Tongue (tissue), 2 donors: ENCODE measurements around the gene EEA1. TPM values are rescaled to one million over a fixed set of nuclear protein-coding genes. Genes with fewer than 3 reads are reported as not detected.
"Not testable (repeated sequence)": the region's sequence is repeated elsewhere in the genome, so short reads cannot be mapped to it uniquely, and the experiment has no call there.

Experiments
- DNase-seq: peaks from one replicate; pipeline ENCODE4 v3.0.0-alpha.2; 2015
- total RNA-seq: library from RNA; depleted of rRNA; stranded (reverse); fragments of >200 nt; gene quantifications from one replicate; pipeline ENCODE4 v1.2.3, GENCODE V29; 2014

EEA1 gene
- total RNA-seq = 43.8 TPM

- DNase-seq = peak; percentile 98
Measured at GRCh38 chr12:92928962-92929915, at the start of gene EEA1. EEA1 (minus strand) TSS chr12:92929295; CDS start chr12:92929066, 229 bp downstream.

GRCh38 chr12:92978607-92979006 lies 49.5 kb upstream of the EEA1 start:
- DNase-seq = no peak

- DNase-seq = peak; percentile 25
Measured at GRCh38 chr12:92977326-92977725, 48.2 kb upstream of the EEA1 start.

DNA sequence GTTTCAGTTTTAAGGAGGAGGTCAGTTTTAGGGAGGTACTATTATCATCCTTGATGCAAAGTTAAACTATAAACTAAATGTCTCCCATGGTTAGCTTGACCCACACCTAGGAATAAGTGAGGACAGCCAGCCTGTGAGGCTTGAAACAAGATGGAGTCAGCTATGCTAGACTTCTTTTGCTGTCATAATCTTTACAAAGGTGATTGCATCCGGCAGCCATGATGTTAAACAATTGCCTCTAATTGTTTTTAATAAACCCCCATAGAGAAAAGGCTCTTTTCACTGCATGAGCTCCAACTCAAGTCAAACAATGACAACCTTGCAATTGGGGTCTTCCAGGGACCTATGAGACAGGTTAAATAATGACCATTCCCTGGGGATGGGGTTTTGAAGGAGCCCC lies 45.7 kb upstream of the EEA1 start:
- DNase-seq = no peak

GRCh38 chr12:92973614-92974013 lies 44.5 kb upstream of the EEA1 start:
- no peak for DNase-seq

- DNase-seq = peak; percentile 58
Measured at GRCh38 chr12:92971859-92972524, 42.9 kb upstream of the EEA1 start.

GRCh38 chr12:92968176-92968813 lies 39.2 kb upstream of the EEA1 start:
- DNase-seq = no peak

GRCh38 chr12:92964378-92964777 lies 35.3 kb upstream of the EEA1 start:
- DNase-seq = not testable (repeated sequence)

DNA sequence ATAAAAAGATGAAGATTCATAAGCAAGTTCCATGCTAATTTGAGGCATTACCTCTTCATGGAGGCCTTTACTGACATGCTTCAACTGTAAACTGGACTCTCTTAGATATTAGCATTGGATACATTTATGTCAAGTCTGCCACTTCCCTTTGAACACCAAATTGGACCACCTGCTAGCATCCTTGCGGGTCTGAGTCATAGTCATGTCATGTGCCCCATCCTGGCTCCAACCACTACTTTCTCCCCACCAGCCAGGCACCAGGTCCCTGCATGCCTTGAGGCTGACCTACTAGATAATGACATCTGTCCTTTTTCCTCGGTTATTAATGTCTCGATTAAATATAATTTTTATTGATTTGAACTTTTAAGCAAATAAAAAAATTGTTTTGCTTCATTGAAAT lies 32.9 kb upstream of the EEA1 start:
- no peak for DNase-seq

DNA sequence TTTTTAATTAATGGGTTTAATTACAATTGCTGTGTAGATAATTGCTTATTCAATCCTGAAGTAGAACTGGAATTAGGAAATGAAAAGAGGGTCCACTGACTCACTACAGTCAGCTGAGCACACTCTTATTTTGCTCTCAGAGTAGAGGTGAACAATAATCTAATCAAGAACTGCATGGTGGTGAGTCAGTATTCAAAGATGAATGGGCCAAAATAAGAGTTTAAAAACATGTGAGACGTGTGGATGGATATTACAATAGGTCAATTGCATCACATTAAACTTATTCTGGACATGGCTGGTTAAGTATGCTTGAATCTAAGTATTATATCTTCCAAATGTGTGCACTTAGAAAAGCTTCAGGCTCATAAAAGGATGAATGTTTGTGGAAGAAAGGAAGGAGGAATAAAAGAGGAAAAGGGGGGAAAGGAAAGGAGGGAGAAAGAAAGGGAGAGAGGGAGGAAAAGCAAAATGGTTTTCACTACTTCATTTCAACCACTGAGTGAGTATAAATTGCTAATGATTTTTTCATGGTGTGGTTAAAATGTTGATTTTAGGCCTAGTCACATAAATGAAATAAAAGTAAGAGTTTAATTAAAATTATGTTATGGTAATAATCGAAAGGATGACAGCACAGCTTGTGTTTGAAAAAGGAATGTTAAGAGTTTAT lies 27.0 kb upstream of the EEA1 start:
- no peak for DNase-seq

- no peak for DNase-seq
Measured at GRCh38 chr12:92953747-92954146, 24.7 kb upstream of the EEA1 start.

DNA sequence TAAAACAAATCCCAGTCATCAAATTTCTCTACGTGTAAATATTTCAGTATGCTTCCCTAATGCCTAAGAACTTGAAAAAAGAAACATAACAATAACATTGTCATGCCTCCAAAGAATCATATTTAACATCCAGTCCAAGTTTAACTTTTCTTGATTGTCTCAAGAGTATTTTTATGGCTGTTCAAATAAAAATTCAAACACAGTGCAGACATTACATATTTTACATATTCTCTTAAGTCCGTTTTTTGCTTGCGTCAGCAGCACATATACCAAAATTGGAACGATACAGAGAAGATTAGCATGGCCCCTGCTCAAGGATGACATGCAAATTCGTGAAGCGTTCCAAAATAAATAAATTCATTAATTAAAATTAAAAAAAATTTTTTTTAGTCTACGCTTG lies 23.3 kb upstream of the EEA1 start:
- DNase-seq = peak; percentile 52

DNA sequence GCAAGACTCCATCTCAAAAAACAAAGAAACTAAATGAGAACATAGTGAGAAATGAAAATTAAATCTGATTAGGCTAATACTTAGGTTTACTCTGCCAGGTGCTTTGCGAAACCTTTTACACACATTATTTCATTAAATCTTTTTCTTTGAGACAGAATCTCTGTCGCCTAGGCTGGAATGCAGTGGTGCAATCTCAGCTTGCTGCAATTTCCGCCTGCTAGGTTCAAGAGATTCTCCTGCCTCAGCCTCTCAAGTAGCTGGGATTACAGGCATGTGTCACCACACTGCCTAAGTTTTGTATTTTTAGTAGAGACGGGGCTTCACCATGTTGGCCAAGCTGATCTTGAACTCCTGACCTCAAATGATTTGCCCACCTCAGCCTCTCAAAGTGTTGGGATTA lies 21.9 kb upstream of the EEA1 start:
- DNase-seq = no peak

DNA sequence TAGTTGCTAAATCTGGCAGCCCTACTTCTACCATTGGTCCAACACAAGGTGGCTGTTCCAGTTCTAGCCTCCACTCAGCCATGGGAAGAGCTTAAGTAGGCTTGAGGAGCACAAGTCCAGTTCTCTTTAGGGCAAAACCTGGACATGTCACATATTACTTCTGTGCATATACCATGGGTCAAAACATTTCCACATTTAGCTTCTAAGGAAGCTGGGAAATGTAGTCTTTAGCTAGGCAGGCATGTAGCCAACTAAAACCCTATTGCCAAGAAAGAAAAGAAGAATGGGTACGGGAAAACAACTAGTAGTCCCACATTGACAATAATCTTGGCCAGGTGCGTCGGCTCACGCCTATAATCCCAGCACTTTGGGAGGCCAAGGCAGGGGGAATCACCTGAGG lies 20.9 kb upstream of the EEA1 start:
- DNase-seq = no peak

GRCh38 chr12:92949466-92949865 lies 20.4 kb upstream of the EEA1 start:
- no peak for DNase-seq

- DNase-seq = no peak
Measured at GRCh38 chr12:92947589-92948215, 18.6 kb upstream of the EEA1 start.

DNA sequence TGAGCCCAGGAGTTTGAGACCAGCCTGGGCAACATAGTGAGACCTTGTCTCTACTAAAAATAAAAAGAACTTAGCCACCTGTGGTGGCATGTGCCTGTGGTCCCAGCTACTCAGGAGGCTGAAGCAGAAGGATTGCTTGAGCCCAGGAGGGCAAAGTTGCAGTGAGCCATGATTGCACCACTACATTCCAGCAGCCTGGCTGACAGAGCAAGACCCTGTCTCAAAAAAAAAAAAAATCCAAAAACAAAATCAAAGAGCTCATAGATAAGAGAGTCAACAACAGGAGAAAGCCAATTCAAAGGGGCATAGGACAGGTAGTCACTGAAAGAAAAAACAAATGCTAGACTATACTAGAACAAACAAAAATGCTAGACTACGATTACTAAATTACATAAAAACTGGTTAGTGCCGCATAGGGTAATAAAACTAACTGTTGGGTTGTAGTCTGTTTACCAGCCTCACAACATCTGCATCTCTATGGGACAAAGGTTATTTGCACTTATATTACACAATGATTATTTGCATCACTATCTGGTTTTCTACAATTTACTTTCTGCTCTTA lies 16.6 kb upstream of the EEA1 start:
- no peak for DNase-seq

- DNase-seq = no peak
Measured at GRCh38 chr12:92943482-92944250, 14.6 kb upstream of the EEA1 start.

- no peak for DNase-seq
Measured at GRCh38 chr12:92942905-92943304, 13.8 kb upstream of the EEA1 start.

DNA sequence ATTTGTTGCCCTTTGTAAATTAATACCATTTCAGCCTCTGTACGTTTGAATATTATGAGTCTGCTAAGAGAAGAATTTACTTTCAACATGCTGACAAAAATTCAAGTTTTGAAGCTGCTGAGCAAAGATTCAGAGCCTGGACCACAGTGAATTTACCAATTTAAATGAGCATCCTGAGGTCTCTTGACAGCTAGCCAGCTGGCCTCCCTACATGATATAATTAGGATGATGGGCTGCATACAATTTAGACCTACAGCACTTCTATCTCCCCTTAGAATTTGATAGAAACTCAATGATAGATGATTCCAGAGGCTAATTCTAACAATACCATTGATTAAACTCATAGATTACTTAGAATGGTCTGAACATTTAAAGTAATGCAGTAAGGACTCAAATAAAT lies 10.0 kb upstream of the EEA1 start:
- no peak for DNase-seq

DNA sequence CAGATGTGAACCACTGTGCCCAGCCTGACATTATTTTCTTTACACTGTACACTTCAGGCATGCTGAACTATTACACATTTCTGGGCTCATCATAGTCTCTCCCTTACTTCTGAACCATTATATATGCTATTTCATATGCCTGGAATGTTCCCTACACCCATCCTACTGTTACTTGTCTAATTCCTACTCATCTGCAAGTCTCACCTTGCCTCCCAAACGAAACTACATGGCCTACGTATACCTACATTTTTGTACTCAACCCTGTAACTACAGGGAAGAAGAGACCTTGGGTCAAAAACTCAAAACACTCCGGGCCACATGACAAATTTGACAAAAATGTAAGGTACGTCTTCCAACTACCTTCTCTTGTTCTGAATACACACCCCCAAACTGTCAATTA lies 9.5 kb upstream of the EEA1 start:
- DNase-seq = no peak
